Measurements from ENCODE around the gene PSME4. TPM values are rescaled to one million over a fixed set of nuclear protein-coding genes. Genes with fewer than 3 reads are reported as not detected.

The PSME4 gene
- total and polyA plus RNA-seq, 10 of the 15 experiments (the other 5 are each of a cell fraction or from before 2014, with no cell fraction given) = 11.1 to 56.2 (median 32.1) TPM

GRCh38 chr2:53896864-53897263 lies 73.9 kb downstream of the PSME4 start (continued):
- no peak for TF ChIP-seq ATF7 (IDR thresholded peaks at IDR 0.05; ENCODE audit: low read depth)

DNA sequence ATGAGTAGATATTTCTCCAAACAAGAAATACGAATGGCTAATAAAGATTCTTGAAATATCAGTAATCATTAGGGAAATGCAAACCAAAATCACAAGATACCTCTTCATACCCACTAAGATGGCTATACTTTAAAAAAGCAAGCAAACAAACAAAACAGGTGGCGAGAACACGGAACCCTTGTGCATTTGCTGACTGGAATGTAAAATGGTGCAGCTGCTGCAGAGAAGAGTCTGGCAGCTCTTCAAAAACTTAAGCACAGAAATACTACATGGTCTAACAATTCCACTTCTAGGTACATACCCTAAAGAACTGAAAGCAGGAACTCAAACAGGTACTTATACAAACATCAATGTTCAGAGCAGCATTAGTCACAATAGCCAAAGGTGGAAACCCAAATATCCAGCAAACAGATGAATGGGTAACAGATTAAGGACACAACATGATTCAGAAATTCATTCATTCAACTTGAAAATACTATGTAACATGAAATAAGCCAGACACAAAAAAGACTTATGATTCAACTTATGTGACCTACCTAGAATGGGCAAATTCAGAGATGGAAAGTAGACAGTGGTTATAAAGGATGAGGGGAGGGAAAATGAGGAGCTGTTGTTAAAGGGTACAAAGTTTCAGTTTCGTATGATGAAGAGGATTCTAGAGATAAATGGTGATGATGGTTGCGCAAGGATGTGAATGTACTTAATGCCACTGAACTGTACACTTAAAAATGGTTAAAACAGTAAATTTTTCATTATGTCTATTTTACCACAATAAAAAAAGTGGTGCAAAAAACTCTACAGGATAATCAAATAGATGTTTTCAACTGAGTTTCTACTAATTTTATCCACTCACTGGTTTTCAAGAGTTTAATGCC lies 84.2 kb downstream of the PSME4 start:
- BruUV-seq (replicated peaks) = no TSS peak
- no peak for TF ChIP-seq WRNIP1 (IDR thresholded peaks at IDR 0.05; ENCODE audit: borderline replicate concordance, low read depth, low read length)
- no peak for TF ChIP-seq EED (IDR thresholded peaks at IDR 0.05; ENCODE audit: low read depth)
- TF ChIP-seq ZNF384 (IDR thresholded peaks at IDR 0.05; ENCODE audit: borderline replicate concordance, low read depth, low read length) = no peak
- no peak for TF ChIP-seq NKRF (conservative IDR thresholded peaks at IDR 0.05)
- no peak for TF ChIP-seq TBL1XR1 (IDR thresholded peaks at IDR 0.05; ENCODE audit: low read depth, low read length)
- TF ChIP-seq GATAD2B (conservative IDR thresholded peaks at IDR 0.05; ENCODE audit: low read depth) = no peak
- no peak for TF ChIP-seq NFIC (IDR thresholded peaks at IDR 0.05; ENCODE audit: low read depth, low read length)
- TF ChIP-seq MXI1 (IDR thresholded peaks at IDR 0.05; ENCODE audit: low read depth, low read length) = no peak
- no peak for TF ChIP-seq CHD4 (IDR thresholded peaks at IDR 0.05)
- TF ChIP-seq DPF2 (IDR thresholded peaks at IDR 0.05) = no peak
- no peak for TF ChIP-seq ASH2L (IDR thresholded peaks at IDR 0.05; ENCODE audit: borderline replicate concordance, low read depth)
- no peak for TF ChIP-seq E2F4 (IDR thresholded peaks at IDR 0.05; ENCODE audit: low read depth, low read length)
- no peak for TF ChIP-seq IRF4 (IDR thresholded peaks at IDR 0.05; ENCODE audit: low read depth, low read length)
- TF ChIP-seq TARDBP (IDR thresholded peaks at IDR 0.05; ENCODE audit: borderline replicate concordance) = no peak
- TF ChIP-seq ZNF24 (IDR thresholded peaks at IDR 0.05) = no peak
- TF ChIP-seq REST (IDR thresholded peaks at IDR 0.05; ENCODE audit: low read depth, low read length) = no peak

More for the DNA sequence above, 84.2 kb downstream of the PSME4 start:
- in situ Hi-C loops (cut with MboI) = no loop called here
- ChIA-PET RAD21 (ENCODE audit: unreplicated experiment) (no interaction called here), CTCF (no interaction called here), SMC1A (ENCODE audit: uncharacterized antibody, unreplicated experiment) (no interaction called here), POLR2A (no interaction called here)
- intact Hi-C loops (cut with micrococcal nuclease; ENCODE audit: unreplicated experiment) = no loop called here
- H3K4me2 ChIP-seq (ENCODE audit: control insufficient read depth, insufficient read depth) = no peak overlapping the region
- no peak overlapping the region for H3K4me3 ChIP-seq
- H3K9ac ChIP-seq (ENCODE audit: control insufficient read depth, insufficient read depth, low read length) = no peak overlapping the region
- DNase-seq (ENCODE audit: low read depth, low spot score) (no peak), FAIRE-seq (no peak), ATAC-seq (no peak)
- H3K9me3 ChIP-seq (replicated peaks; ENCODE audit: control insufficient read depth, insufficient read depth, low read length) = no peaks in the 10 kb centered on the region
- no peaks in the 10 kb centered on the region for H3K79me2 ChIP-seq (ENCODE audit: control insufficient read depth, insufficient read depth, low read length)
- no peaks in the 10 kb centered on the region for H4K20me1 ChIP-seq (ENCODE audit: control insufficient read depth, insufficient read depth)
- H3K27me3 ChIP-seq (replicated peaks in 1 of 2; ENCODE audit: control insufficient read depth in 2 of 2, insufficient read depth in 2 of 2, low read length in 1 of 2) = no peaks in the 10 kb centered on the region
- no peak overlapping the region for H2AFZ ChIP-seq (ENCODE audit: control insufficient read depth, low read depth, low read length)
- H3K4me1 ChIP-seq (ENCODE audit: control insufficient read depth, insufficient read depth, low read length) = no peaks in the 10 kb centered on the region
- WGBS (ENCODE audit: insufficient coverage, insufficient replicate concordance, low lambda C conversion rate, missing lambda C conversion rate) = 79% methylated on average over 5 of the region's 5 CpGs
- peaks cover 2 to 35% of the 10 kb centered on the region in 2 experiments; a peak in 3 of 4 replicates for H3K36me3 ChIP-seq (ENCODE audit: control insufficient read depth in 2 of 2, insufficient read depth in 2 of 2, low read length in 1 of 2)
- no peak overlapping the region for H3K27ac ChIP-seq (ENCODE audit: control insufficient read depth, insufficient read depth)

Measured in GM12878 (cell line).